ENCODE results near the gene MYOZ3.
A peak's percentile ranks its signal among the peaks of the same experiment; 100 is the strongest.

The MYOZ3 gene

GRCh38 chr5:150653145-150653761, 7.8 kb upstream of the MYOZ3 start:
- no peak for TF ChIP-seq POLR2A (IDR thresholded peaks at IDR 0.05; ENCODE audit: low read depth, low read length)
- FAIRE-seq: no peak
- peak; percentile 56 for DNase-seq (ENCODE audit: insufficient read length, low spot score)

DNA sequence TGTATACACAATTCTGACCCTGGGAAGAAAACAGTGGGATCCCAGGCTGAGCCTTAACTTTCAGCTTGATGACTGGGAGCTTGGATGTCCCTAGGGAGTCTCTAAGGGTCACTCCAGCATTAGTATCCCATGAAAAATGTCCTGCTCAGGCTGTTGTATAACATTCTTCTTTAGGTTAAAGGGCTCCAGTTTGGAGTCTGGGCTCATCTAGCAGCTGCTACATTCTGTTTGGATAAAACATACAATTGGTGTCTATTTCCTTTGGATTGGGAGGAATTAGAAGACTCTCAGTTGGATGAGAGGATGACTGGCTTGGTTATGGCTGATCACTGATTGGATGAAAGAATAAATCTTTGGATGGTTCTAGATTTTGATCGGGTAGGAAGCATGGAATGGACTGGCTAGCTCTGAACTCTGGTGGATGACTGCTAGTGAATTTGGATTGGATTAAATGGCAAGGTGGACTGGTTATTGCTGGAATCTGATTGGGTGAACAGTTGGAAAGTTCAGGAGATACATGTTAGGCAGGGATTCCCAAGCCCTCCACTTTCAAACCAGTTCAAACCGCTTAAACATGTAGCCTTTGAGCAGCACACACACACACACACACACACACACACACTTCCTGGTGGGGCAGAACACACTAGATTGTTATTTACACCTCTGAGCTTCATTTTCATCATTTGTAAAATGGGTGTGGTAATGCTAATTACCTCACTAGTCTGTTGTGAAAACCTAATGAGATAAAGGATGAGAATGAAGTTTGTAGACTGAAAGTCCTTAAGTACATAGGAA, 7.1 kb upstream of the MYOZ3 start:
- FAIRE-seq (no peak), DNase-seq (ENCODE audit: insufficient read length, low spot score) (no peak)
- TF ChIP-seq POLR2A (IDR thresholded peaks at IDR 0.05; ENCODE audit: low read depth, low read length): no peak

- TF ChIP-seq POLR2A (IDR thresholded peaks at IDR 0.05; ENCODE audit: low read depth, low read length): no peak
- no peak for FAIRE-seq
- no peak for DNase-seq (ENCODE audit: insufficient read length, low spot score)
These were observed 5.8 kb upstream of the MYOZ3 start for GRCh38 chr5:150655221-150655620.

GRCh38 chr5:150656191-150657132, 4.6 kb upstream of the MYOZ3 start:
- no peak for FAIRE-seq
- TF ChIP-seq POLR2A (IDR thresholded peaks at IDR 0.05; ENCODE audit: low read depth, low read length): no peak
- no peak for DNase-seq (ENCODE audit: insufficient read length, low spot score)

- DNase-seq (ENCODE audit: insufficient read length, low spot score) (no peak), FAIRE-seq (no peak)
- no peak for TF ChIP-seq POLR2A (IDR thresholded peaks at IDR 0.05; ENCODE audit: low read depth, low read length)
These were observed 2.9 kb upstream of the MYOZ3 start for GRCh38 chr5:150658121-150658520.

DNA sequence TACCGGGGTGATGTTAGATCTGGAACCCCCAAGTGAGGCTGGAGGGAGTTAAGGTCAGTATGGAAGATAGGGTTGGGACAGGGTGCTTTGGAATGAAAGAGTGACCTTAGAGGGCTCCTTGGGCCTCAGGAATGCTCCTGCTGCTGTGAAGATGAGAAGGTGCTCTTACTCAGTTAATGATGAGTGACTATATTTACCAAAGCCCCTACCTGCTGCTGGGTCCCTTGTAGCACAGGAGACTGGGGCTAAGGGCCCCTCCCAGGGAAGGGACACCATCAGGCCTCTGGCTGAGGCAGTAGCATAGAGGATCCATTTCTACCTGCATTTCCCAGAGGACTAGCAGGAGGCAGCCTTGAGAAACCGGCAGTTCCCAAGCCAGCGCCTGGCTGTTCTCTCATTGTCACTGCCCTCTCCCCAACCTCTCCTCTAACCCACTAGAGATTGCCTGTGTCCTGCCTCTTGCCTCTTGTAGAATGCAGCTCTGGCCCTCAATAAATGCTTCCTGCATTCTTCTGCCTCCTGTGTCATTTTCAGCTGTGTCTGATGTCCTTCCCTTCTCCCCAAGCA, 2.3 kb upstream of the MYOZ3 start:
- FAIRE-seq (no peak), DNase-seq (ENCODE audit: insufficient read length, low spot score) (no peak)
- no peak for TF ChIP-seq POLR2A (IDR thresholded peaks at IDR 0.05; ENCODE audit: low read depth, low read length)

DNA sequence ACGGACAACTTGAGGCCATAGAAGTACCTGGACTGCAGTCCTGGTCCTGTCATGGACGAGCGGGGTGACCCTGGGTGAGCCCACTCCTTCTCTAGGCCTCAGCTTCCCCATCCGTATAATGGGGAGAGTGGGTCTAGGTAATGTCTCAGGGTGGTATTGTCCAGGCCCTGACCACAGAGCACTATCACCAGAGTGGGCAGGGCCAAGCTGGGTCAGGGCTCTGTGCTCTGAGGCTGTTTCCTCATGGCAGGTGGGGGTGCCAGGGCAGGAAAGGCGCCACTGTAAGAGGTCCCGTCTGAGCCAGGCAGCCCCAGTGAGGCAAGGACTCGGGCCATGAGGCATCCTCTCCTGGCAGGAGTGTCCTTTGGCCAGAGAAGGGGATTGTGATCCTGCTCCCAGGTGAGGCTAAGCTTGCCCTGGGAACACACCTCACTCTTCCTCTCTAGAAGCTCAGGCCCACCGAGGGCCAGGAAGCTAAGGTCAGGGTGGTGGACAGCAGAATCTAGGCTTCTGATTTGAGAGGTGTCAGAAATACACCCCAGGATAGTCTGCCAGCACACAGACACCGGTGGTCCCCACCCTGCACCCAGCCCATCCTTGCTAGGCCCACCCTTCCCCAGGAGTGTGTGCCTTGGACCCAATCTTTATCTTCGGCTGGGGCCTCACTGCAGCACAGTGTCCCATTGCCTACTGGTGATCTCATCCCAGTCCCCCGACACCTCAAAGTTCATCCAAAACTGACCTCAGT, 1.5 kb upstream of the MYOZ3 start:
- TF ChIP-seq POLR2A (IDR thresholded peaks at IDR 0.05; ENCODE audit: low read depth, low read length): no peak
- no peak for FAIRE-seq
- DNase-seq (ENCODE audit: insufficient read length, low spot score): no peak

- TF ChIP-seq POLR2A (IDR thresholded peaks at IDR 0.05; ENCODE audit: low read depth, low read length): no peak
- DNase-seq (ENCODE audit: insufficient read length, low spot score) (no peak), FAIRE-seq (no peak)
These were observed 781 bp upstream of the MYOZ3 start for GRCh38 chr5:150660108-150660831.

DNA sequence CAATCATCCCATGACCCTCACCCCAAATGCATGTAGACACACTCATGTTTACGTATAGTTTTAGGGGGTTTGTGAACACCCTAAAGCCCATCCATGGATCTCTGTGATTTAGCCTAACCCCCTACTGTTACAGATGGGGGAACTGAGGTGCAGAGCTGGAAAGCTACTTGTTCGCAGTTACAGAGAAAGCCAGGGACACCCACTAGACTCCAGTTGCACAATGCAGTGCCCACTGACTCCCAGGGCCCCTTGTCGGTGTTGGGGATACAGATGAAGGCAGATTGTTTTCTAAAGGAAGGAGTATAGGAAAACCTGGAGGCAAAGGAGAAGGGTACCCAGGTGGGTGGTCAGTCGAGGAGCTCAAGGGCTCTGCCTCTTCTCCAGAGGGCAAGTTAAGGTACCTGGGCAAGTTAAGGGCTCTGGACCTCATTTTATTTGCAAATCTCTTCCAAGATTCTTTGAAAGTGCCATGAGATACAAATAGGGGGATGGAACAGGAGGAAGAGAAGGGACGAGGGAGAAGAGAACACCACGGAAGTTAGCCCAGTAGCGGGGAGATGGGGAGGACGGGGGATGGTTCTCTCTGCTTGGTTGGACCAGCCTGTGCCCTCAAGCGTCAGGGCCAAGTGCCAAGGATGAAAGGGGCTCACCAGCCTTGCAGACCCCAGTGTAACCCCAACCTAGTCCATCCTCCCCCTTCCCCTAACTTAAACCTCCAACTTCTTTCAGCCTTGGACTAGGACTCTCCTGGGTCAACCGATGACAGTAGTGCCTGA, 958 bp downstream of the MYOZ3 start:
- FAIRE-seq: no peak
- no peak for DNase-seq (ENCODE audit: insufficient read length, low spot score)
- TF ChIP-seq POLR2A (IDR thresholded peaks at IDR 0.05; ENCODE audit: low read depth, low read length): no peak

- no peak for FAIRE-seq
- DNase-seq (ENCODE audit: insufficient read length, low spot score): no peak
- TF ChIP-seq POLR2A (IDR thresholded peaks at IDR 0.05; ENCODE audit: low read depth, low read length): no peak
These were observed 1.9 kb downstream of the MYOZ3 start for GRCh38 chr5:150662731-150663516.

- no peak for FAIRE-seq
- TF ChIP-seq POLR2A (IDR thresholded peaks at IDR 0.05; ENCODE audit: low read depth, low read length): no peak
These were observed 2.9 kb downstream of the MYOZ3 start for GRCh38 chr5:150663936-150664335.

More at GRCh38 chr5:150663936-150664335, 2.9 kb downstream of the MYOZ3 start:
- no peak for DNase-seq (ENCODE audit: insufficient read length, low spot score)

All from H54 (cell line).